Glomerular endothelial cell (primary cell): ENCODE data around the gene EPB41L2. TPM values are rescaled to one million over a fixed set of nuclear protein-coding genes. Genes with fewer than 3 reads are reported as not detected.

Experiments
- DNase-seq: peaks from one replicate; pipeline ENCODE4 v3.0.0-alpha.2; 2011; ENCODE audit warnings: low read depth, low spot score; ENCODE audit errors: extremely low read depth
- total RNA-seq: library from RNA; depleted of rRNA; stranded (reverse); fragments of >200 nt; gene quantifications from 2 replicates; pipeline ENCODE4 v1.2.3, GENCODE V29; 2015

EPB41L2 gene
- total RNA-seq, 1 donor from 2014 or later = 91.5 TPM

DNA sequence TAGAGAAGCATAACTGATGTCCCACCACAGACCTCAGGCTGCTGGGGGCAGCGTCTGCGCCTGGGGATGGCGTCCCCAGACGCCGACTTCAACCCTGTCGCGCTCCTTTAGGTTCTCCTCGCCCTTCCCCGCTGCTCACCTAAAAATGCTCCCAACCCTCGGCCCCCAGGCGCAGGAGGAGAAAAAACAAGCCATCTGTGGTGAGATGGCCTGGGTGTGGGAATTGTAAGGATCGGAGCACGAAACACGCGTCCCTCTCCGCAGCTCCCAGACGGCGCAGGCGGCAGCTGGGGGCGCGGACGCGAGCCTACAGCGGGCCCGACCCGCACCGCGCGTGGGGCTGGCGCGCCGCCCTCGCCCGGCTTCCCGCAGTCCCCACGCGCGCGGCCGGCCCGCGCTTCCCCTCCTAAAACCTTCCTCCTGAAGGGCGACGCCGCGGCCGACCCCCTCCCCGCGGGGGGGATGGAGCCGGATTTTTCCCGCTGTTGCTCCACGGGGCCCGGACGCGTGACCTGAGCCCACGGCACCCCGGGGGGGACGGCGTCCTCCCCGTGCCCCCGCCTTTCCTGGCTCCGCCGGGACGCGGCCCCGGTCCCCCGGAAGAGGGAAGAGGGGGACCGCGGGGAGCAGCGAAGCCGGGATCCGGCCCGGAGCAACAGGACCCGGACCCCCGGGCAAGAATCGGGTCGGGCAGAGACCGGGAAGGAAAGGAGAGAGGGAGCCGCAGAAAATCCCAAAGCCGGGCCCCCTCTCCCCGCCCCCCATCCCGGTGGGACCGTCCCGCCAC lies 611 bp downstream of the EPB41L2 start:
- DNase-seq = no peak

DNA sequence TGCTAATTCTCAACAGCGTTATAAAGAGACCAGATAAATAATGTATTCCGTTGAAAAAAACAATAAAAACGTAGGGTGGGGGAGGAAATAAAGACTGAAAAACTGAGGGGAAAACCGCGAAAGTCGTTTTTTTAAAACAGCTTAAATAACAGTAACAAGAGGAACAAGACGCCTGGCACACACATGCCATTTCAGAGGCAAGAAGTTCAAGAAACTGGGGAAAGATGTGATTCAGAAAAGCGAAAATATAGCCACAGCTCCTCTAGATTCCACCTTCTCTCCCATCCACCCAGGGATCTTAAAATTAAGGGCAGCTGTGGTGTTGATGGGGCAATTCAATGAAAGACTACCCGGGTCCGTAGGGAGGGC lies 1.3 kb downstream of the EPB41L2 start:
- DNase-seq = no peak

DNA sequence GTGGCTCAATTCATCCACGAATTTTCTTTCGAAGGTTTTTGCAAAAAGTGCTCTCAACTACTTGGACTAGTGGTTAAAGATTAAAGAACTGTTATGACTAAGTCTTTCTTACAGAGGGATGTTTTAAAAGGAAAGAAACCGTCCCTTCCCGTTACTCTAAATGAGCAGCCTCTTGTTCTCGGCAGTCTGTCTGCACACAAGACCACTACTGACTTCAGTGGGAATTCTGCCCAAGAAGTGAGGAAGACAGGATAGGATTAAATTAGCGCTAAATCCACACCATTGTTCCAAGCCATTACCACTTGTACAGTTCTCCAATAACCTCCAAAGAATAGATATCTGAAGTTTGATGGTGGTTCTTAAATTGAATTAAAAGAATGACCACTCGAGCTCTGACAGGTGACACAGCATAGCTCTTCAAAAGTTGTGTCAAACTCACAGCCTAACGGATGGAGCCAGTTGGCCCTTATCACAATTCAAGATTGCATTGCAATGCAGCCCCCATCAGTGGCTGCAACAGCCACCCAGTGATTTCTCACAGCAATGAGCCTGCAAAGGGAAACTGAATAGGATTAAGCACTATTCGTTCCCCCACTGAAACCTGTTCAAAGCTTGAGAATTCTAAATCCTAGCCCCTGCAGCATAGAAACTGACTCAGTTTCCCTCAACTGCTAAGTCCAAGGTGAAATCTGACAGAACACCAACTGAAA lies 1.8 kb downstream of the EPB41L2 start:
- no peak for DNase-seq

DNA sequence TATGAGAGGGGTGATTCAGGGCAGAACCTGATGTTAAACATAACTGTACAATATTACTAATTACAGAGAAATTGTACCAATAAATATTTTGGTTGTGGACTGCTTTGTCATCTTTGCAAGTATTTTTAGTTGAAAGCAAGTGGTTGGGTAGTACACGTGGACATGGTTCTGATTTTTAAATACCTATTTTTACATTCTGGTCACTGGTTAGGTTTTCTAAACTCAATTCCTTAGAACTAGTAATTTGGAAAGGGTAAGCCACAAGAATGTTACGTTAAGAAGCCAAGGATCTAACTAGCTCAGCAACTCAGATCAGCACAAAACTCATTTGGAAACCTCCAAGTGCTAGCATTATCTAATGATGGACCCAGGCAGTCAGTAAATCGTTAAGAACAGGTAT lies 2.7 kb downstream of the EPB41L2 start:
- DNase-seq = no peak

DNA sequence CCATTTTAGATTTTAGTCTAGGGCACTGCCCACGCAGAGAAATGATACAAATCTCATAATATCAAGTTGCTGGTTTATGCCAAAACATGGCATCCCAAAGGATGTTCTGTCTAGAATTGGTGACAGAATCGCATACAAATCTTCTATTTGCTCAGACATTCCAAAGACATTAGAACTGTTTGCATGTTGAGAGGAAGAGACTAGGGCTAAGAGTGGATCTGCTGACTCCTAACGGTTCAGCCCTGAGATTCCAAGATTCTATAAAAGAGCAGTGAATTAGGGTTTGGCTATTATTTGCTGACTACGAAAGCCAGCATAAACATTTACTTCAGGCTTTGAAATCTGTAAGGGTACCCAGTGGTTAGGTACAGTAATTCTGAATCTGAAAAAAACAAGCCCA lies 3.6 kb downstream of the EPB41L2 start:
- no peak for DNase-seq

DNA sequence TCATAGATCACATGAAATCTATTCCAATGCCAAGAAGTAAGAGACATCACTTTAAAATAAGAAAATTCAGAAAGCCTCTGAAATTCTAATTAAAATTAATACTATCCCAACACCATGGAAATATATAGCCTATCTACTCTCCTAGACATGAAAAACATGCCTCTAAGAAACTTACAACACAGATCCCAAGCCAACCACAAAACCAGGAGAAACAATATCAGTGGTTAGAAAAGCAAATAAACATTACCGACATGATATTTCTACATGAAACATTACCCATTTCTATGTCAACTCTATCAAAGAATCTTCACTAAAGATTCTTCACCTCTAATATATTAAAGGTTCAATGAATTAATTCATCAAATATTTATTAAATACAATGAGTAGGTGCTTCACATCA lies 4.8 kb downstream of the EPB41L2 start:
- no peak for DNase-seq

DNA sequence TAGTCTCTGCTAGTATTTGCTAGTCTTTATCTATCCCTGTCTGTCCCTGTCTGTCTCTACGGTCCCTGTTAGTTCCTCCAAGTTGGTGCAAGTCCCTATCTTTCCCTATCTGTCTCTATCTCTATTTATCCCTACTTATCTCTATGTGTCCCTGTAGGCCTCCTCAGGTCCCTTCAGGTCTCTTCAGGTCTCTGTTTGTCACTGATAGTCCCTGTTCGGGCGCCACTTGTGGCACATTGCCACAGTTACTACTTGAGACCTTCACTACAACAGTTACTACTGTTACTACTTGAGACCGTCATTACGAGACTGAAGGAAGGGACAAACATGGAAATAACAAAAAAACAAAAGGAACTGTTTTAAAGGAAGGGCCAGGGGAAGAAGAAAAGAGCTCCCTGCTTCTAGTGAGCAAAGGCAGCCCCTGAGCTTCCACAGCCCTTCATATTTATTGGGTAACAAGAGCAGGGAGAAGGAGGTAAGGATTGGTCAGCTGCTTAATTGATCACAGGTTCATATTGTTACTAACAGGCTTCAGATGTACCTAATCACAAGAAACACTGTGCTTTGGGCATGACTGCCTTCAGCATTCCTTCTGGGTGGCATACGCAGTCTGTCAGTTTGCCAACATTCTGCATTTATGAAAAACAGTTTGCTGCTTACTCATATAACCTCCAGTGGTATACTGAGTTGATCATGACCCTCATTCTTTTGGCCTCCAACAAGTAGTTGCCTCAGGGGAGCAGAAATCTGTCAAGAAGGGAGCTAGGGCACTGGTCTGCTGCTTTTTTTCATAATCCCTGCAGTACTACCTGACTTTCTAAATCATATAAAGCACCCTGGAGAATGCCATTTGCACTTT lies 8.4 kb downstream of the EPB41L2 start:
- no peak for DNase-seq

DNA sequence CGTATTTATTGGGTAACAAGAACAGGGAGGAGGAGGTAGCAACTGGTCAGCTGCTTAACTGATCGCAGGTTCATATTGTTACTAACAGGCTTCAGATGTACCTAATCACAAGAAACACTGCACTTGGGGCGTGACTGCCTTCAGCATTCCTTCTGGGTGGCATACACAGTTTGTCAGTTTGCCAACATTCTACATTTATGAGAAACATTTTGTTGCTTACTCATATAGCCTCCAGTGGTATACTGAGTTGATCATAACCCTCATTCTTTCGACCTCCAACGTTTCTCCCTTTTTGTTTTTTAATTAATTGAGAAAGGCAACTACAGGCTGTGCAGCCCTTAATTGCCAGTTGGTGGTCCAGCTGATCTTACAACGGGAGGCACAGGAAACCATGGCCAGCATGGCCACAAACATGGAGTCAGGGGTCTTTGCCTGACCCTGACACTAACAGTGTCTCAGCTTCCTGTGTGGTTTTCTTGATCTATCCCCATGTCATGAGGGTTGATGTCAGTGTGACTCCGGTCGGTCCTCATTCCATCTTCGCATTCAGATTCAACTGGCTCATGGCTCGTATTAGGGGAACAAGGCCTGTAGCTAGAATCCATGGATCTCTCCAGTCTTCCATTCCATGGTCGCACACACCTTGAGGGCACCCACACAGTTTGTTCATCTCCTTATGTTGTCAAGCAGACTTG lies 9.4 kb downstream of the EPB41L2 start:
- DNase-seq = no peak

DNA sequence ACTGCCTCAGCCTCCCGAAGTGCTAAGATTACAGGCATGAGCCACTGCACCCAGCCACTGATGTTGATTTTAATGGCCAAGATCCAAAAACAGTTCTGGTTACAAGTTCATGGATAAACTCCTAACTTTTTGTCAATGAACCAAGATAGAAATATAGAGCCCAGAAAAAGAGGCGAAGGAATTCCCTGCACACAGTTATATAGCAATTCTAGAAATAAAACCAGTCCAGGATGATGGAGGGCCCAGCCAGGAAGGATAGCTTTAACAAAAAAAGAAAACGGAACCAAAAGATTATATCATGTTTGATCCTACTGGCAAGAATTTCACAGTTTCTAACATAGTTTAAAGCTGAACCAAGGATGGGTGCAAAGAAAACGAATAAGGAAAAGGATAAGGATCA lies 10.9 kb downstream of the EPB41L2 start:
- no peak for DNase-seq

DNA sequence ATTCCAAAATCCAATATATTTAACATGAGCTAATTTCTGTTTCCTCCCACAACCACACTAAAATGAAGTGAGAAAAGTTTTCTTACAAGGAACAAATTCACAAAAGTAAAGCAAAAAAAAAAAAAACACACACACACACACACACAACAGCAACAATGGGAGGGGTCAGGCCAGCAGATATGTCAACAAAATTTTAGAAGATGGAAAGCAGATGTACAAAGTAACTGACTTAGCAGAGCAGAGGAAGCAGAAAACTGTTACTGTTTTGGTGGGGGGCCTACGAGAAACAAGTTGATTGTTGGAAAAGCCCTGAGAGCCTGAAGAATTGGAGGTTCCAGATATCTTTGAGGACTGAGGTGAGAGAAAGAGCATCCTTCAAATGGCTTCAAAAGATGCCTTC lies 11.7 kb downstream of the EPB41L2 start:
- DNase-seq = no peak

DNA sequence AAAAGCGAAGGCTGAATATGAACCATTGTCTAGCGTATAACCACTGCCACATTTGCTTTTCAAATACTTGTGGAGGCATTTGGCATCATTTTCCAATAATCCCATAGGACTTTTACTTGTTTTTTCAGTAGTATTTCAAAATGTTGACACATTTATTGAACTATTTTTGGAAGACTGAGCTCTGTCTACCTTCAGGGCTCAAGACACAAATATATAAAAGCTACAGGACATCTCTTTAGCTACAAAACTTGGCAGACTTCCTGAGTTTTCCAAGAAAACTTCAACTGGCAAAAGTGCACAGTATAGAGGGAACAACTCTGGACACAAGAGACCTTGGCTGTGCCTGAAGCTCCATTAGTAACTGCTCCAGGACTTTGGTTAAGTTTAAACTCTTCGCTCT lies 13.4 kb downstream of the EPB41L2 start:
- DNase-seq = no peak

DNA sequence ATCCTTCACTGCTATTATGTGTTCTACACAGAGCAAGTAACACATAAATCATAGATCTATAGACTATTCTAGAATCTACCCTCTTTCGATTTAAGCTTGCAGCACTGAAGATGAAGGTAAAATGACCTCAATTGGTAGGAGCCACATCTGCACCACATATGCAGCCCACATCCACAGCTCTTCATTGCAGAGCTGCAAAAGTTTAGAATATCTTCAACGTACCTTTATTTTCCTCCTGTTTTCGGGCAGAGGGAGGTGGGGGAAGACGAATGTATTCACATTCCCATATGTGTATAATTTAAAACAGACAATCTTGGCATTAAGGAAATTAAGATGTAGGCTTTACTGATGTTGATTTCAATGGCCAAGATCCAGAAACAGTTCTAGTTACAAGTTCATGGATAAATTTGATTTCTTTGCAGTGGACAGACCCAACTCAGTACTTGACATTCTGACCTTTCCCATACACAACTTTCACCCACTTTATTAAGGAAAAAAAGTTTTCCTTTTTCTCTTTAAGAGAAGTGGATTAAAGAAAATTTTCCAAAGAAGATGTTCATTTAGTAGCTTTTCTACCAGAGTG lies 14.0 kb downstream of the EPB41L2 start:
- DNase-seq = no peak

DNA sequence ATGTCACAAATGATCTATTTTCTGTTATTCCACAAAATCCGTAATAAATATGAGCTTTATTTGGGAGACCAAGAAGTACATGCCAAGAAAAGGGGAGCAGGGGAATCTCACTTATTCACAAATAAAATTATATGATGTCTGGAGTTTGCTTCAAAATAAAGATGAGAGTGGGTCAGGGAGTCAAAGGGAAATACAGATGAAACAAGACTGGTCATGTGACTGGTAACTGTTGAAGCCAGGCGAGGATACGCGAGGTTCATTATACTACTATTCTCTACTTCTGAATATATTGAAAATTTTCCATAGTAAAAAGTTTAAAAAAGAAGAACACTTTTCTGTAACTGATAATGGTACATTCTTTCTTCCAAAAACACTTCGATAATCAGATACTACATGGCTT lies 14.6 kb downstream of the EPB41L2 start:
- no peak for DNase-seq

DNA sequence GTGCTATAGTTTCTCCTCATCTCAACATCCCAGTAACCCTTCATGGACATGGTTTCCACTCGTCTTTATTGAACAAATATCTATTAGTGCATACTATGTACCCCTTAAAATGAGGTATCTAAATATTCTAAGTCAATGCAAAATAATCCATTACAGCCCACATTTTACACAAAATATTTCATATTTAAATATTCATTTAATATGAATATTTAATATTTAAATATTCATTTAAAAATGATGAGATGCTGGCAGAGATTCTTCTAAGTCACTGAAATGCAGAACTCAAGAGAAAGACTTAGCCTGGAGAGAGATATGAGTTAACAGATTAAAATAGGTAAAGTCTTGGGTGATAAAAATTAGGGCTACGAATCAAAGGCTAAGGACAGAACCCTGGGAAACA lies 17.9 kb downstream of the EPB41L2 start:
- DNase-seq = no peak

DNA sequence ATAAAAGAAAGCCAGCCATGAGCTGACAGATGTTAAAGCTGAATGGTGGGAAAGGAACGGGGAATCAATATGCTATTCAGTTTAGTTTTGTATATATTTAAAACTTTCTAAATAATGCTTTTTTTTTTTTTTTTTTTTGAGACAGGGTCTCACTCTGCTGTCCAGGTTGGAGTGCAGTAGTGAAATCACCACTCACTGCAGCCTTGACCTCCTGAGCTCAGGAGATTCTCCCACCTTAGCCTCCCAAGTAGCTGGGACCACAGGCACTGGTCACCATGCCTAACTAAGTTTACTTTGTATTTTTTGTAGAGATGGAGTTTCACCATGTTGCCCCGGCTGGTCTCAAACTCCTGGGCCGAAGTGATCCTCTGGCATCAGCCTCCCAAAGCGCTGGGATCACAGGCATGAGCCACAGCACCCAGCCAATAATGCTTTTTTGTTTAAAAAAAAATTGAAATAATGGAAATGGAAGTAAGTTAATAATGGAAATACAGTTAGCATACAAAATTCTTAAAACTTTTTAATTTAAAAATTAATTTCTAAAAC lies 19.1 kb downstream of the EPB41L2 start:
- DNase-seq = no peak

DNA sequence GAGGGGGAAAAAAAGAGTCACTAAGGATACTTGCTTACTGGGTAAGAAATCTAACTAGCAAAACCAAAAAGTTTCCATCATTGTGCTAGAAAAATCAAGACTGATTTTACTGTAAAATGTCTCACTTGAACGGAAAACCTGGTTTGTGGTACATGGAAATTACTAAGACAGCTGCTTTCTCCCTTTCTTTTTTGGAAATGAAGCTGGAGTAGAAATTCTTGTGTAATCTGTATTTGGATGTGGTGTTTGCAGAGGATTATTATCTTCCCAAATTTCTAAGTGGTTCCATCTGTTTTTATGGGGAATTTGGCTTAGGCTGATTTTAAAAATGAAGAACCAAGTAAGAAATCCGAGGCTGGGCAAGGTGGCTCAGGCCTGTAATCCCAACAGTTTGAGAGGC lies 20.4 kb downstream of the EPB41L2 start:
- no peak for DNase-seq

DNA sequence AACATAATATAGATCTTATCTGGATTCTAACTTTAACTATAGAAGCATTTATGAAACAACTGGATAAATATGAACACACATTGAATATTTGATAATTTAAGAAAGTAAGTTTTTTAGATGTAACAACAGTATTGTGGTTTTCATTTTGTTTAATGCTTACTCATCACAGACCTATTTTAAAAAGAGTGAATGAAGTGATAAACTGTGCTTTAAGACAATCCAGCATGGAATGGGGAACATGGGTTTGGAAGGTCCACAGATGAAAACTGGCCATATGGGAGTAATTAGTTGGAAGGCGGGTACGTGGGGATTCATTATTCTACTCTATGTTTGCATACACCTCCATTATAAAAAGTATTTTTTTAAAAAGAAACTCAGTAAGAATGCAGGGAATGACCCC lies 21.2 kb downstream of the EPB41L2 start:
- DNase-seq = no peak

DNA sequence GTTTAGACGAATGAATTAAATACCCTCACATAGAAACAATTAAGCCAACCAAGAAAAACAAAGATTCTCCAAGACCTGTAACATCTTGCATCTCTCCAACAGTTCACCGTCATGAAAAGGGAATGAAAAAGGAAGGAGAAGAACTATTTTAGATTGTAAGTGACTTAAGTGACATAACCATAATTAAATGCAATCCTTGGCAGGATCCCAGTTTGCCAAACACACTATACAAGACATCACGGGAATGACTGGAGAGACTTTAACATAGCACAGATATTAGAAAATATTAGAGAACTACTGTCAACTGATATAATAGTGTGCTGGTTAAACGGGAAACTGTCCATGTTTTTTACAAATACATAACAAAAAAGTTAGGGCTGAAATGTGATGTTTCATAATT lies 22.2 kb downstream of the EPB41L2 start:
- no peak for DNase-seq

DNA sequence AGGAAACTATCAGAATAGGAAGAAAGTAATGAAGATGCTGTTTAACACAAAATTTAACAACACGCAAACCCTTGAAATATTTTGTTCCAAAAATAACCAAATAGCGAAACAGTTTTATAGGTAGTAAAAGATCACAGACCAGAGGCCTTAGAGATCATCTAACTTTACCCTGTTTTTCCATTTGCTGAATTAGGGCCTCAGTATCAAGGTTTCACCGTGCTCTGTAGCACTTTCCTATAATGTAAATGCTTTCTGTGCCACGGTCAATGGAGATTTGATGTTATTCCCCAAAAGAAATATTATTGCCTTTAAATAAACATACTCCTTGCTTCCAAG lies 23.7 kb downstream of the EPB41L2 start:
- DNase-seq = no peak

DNA sequence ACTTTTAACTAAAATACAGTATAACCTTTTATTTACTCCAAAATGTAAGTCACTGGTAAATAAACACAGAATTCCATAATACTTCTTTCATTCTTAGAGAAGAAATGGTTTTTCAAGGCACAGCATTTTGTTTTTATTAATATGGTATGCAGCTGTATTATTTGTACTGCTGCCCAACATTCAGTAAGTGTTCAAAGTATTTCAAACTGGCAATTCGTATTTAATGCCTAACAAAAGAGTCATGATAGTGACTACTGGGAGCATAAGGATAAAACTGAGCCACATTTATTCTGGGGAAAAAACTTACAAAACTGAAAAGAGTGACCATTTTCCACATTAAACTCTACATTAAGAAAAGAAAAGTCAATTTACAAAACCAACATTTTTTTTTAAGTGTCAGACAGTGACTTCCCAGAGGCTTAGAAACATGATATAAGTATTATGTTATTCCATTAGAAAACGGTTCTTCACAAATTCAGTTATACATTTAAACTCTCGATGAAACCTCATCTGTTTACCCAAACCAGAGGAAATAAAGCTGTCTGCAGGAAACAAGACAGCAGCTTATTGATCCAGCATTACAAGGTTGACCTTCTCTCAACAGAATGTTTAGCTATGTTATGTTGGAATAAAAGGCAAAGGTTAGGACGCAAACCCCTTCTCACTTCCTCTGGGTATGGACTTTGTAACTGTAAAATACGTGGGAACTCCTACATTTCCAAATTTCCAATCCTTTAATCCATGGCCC lies 24.3 kb downstream of the EPB41L2 start:
- DNase-seq = no peak
